ENCODE results near the gene DDX19B. TPM values are rescaled to one million over a fixed set of nuclear protein-coding genes. Genes with fewer than 3 reads are reported as not detected.
A peak's percentile ranks its signal among the peaks of the same experiment; 100 is the strongest.

Gene DDX19B
- total and polyA plus RNA-seq, 2 donors (not counting 1 experiment from before 2014, with no cell fraction given), result 33.0 to 35.8 TPM

GRCh38 chr16:70342016-70342415, 43.0 kb downstream of the DDX19B start:
- Mint-ChIP-seq H3K4me3 (no peak overlapping the region), H3K27me3 (no peaks in the 10 kb centered on the region), H3K9me3 (ENCODE audit: insufficient read depth) (no peaks in the 10 kb centered on the region), H3K27ac (no peak overlapping the region), H3K4me1 (peaks cover 11% of the 10 kb centered on the region)
- Histone ChIP-seq H3K79me2 (ENCODE audit: control insufficient read depth, insufficient read depth, low read length) (peaks cover 12% of the 10 kb centered on the region), H3K4me1 (ENCODE audit: control insufficient read depth in 2 of 2, insufficient read depth in 2 of 2, low read length in 2 of 2) (peaks cover 3 to 7% of the 10 kb centered on the region in 2 donors), H3K4me3 (ENCODE audit: control extremely low read depth in 1 of 5, extremely low read depth in 1 of 5, insufficient read depth in 1 of 5, low read depth in 2 of 5, low read length in 4 of 5) (no peak overlapping the region), H4K20me1 (ENCODE audit: control insufficient read depth, insufficient read depth, low read length, poor library complexity, severe bottlenecking) (no peaks in the 10 kb centered on the region), H3K27ac (ENCODE audit: low read length in 2 of 2) (no peak overlapping the region), H2AFZ (ENCODE audit: insufficient read depth, low read depth, low read length, poor library complexity, severe bottlenecking) (no peak overlapping the region), H3K36me3 (replicated peaks in 1 of 2; ENCODE audit: control extremely low read depth in 1 of 2, control insufficient read depth in 1 of 2, extremely low read depth in 1 of 2, insufficient read depth in 2 of 2, low read length in 1 of 2) (no peaks in the 10 kb centered on the region), H3K9ac (ENCODE audit: low read length) (no peak overlapping the region), H3K4me2 (replicated peaks; ENCODE audit: low read depth, low read length, poor library complexity, severe bottlenecking) (no peak overlapping the region), H3K9me3 (ENCODE audit: control extremely low read depth in 1 of 3, control insufficient read depth in 2 of 3, insufficient read depth in 1 of 3, low read length in 2 of 3) (no peaks in the 10 kb centered on the region), H3K27me3 (replicated peaks in 1 of 4; ENCODE audit: control extremely low read depth in 1 of 4, control insufficient read depth in 3 of 4, insufficient read depth in 4 of 4, low read length in 3 of 4) (no peaks in the 10 kb centered on the region)
- DNase-seq (no peak), ATAC-seq (ENCODE audit: low read depth) (no peak)
- CTCF ChIA-PET, result no interaction called here
- POLR2A ChIA-PET, result no interaction called here
- intact Hi-C loops (cut with micrococcal nuclease), result no loop called here
- TF ChIP-seq EZH2 (IDR thresholded peaks at IDR 0.05; ENCODE audit: borderline replicate concordance, insufficient read depth, low read depth, low read length, poor library complexity, severe bottlenecking) (no peak), CTCF (IDR thresholded peaks at IDR 0.05) (no peak)
- 100% methylated on average over 1 of the region's 3 CpGs for WGBS (ENCODE audit: insufficient coverage)

- Histone ChIP-seq H3K27me3 (replicated peaks in 1 of 4; ENCODE audit: control extremely low read depth in 1 of 4, control insufficient read depth in 3 of 4, insufficient read depth in 4 of 4, low read length in 3 of 4) (no peaks in the 10 kb centered on the region), H3K4me3 (ENCODE audit: control extremely low read depth in 1 of 5, extremely low read depth in 1 of 5, insufficient read depth in 1 of 5, low read depth in 2 of 5, low read length in 4 of 5) (peak overlapping the region; percentile 19 to 77 (median 71)), H3K36me3 (replicated peaks in 1 of 2; ENCODE audit: control extremely low read depth in 1 of 2, control insufficient read depth in 1 of 2, extremely low read depth in 1 of 2, insufficient read depth in 2 of 2, low read length in 1 of 2) (peaks cover 2 to 13% of the 10 kb centered on the region in 2 experiments), H3K4me1 (ENCODE audit: control insufficient read depth in 2 of 2, insufficient read depth in 2 of 2, low read length in 2 of 2) (peaks cover 13 to 19% of the 10 kb centered on the region in 2 donors), H3K9me3 (ENCODE audit: control extremely low read depth in 1 of 3, control insufficient read depth in 2 of 3, insufficient read depth in 1 of 3, low read length in 2 of 3) (no peaks in the 10 kb centered on the region), H3K9ac (ENCODE audit: low read length) (peak overlapping the region; percentile 81), H2AFZ (ENCODE audit: insufficient read depth, low read depth, low read length, poor library complexity, severe bottlenecking) (peak overlapping the region; percentile 77), H3K4me2 (replicated peaks; ENCODE audit: low read depth, low read length, poor library complexity, severe bottlenecking) (peak overlapping the region; percentile 78), H3K27ac (ENCODE audit: low read length in 2 of 2) (peak overlapping the region; percentile 94 to 95), H4K20me1 (ENCODE audit: control insufficient read depth, insufficient read depth, low read length, poor library complexity, severe bottlenecking) (no peaks in the 10 kb centered on the region), H3K79me2 (ENCODE audit: control insufficient read depth, insufficient read depth, low read length) (peaks cover 36% of the 10 kb centered on the region)
- H3K27me3 Mint-ChIP-seq, result no peaks in the 10 kb centered on the region
- no peaks in the 10 kb centered on the region for H3K9me3 Mint-ChIP-seq (ENCODE audit: insufficient read depth)
- H3K27ac Mint-ChIP-seq, result peak overlapping the region; percentile 96
- ChIA-PET POLR2A (interaction anchor here (1.0 to 1.7 kb wide), 4 partner anchors 35 to 108 kb away, joined by 3 to 15 read pairs (median 9); partner anchors contain the start of genes AARS1, DDX19B and FCSK), CTCF (interaction anchor here (1.0 to 2.8 kb wide), 3 partner anchors 47 to 128 kb away, joined by 3 to 11 read pairs (median 3); partner anchors contain the start of gene DDX19B)
- intact Hi-C loops (cut with micrococcal nuclease), result loop anchor here (1.0 to 2.0 kb wide), 6 partner anchors 35 to 177 kb away; partner anchors contain the start of genes AARS1, COG4, DDX19B and EXOSC6
- H3K4me3 Mint-ChIP-seq, result peak overlapping the region; percentile 79
- DNase-seq, result no peak
- peaks cover 27% of the 10 kb centered on the region for H3K4me1 Mint-ChIP-seq
- 100% methylated on average over 5 of the region's 10 CpGs for WGBS (ENCODE audit: insufficient coverage)
- no peak for ATAC-seq (ENCODE audit: low read depth)
- TF ChIP-seq EZH2 (IDR thresholded peaks at IDR 0.05; ENCODE audit: borderline replicate concordance, insufficient read depth, low read depth, low read length, poor library complexity, severe bottlenecking) (no peak), CTCF (IDR thresholded peaks at IDR 0.05) (no peak)
These were observed 46.9 kb downstream of the DDX19B start for GRCh38 chr16:70345840-70346239.
